ENCODE results near the gene COL21A1. TPM values are rescaled to one million over a fixed set of nuclear protein-coding genes. Genes with fewer than 3 reads are reported as not detected.

COL21A1 gene
- total and polyA plus RNA-seq, 2 donors (not counting 1 experiment from before 2014, with no cell fraction given): 6.9 to 28.2 TPM

- Histone ChIP-seq H4K20me1 (ENCODE audit: control insufficient read depth, extremely low read depth, insufficient read depth, low read length) (no peaks in the 10 kb centered on the region), H3K9ac (ENCODE audit: insufficient read depth, low read length) (no peak overlapping the region), H3K79me2 (ENCODE audit: control insufficient read depth, insufficient read depth, low read length) (no peaks in the 10 kb centered on the region), H3K4me3 (replicated peaks in 1 of 4; ENCODE audit: control extremely low read depth in 1 of 4, insufficient read depth in 1 of 4, low read depth in 3 of 4, low read length in 4 of 4) (no peak overlapping the region), H2AFZ (ENCODE audit: low read length) (no peak overlapping the region), H3K27me3 (ENCODE audit: control insufficient read depth, insufficient read depth, low read length) (no peaks in the 10 kb centered on the region), H3K4me1 (ENCODE audit: control insufficient read depth, extremely low read depth, insufficient read depth, low read length) (no peaks in the 10 kb centered on the region), H3K27ac (ENCODE audit: insufficient read depth, low read length) (no peak overlapping the region), H3K9me3 (ENCODE audit: control insufficient read depth, insufficient read depth, low read depth, low read length) (no peaks in the 10 kb centered on the region), H3K36me3 (ENCODE audit: control insufficient read depth, insufficient read depth, low read length) (no peaks in the 10 kb centered on the region), H3K4me2 (ENCODE audit: extremely low read depth, insufficient read depth, low read length) (no peak overlapping the region)
- TF ChIP-seq, protein P1, sequence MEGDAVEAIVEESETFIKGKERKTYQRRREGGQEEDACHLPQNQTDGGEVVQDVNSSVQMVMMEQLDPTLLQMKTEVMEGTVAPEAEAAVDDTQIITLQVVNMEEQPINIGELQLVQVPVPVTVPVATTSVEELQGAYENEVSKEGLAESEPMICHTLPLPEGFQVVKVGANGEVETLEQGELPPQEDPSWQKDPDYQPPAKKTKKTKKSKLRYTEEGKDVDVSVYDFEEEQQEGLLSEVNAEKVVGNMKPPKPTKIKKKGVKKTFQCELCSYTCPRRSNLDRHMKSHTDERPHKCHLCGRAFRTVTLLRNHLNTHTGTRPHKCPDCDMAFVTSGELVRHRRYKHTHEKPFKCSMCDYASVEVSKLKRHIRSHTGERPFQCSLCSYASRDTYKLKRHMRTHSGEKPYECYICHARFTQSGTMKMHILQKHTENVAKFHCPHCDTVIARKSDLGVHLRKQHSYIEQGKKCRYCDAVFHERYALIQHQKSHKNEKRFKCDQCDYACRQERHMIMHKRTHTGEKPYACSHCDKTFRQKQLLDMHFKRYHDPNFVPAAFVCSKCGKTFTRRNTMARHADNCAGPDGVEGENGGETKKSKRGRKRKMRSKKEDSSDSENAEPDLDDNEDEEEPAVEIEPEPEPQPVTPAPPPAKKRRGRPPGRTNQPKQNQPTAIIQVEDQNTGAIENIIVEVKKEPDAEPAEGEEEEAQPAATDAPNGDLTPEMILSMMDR (conservative IDR thresholded peaks at IDR 0.05 in 1 of 2, IDR thresholded peaks at IDR 0.05 in 1 of 2; ENCODE audit: low read depth in 1 of 2, low read length in 2 of 2): no peak
- no peak for TF ChIP-seq EZH2 (IDR thresholded peaks at IDR 0.05; ENCODE audit: low read length, missing control alignments)
- no peak for DNase-seq (ENCODE audit: low read depth in 2 of 2)
Measured at GRCh38 chr6:56115715-56116114, 131.7 kb downstream of the COL21A1 start.

- H3K4me3 ChIP-seq (replicated peaks in 1 of 4; ENCODE audit: control extremely low read depth in 1 of 4, insufficient read depth in 1 of 4, low read depth in 3 of 4, low read length in 4 of 4): no peak overlapping the region
- no peaks in the 10 kb centered on the region for H3K36me3 ChIP-seq (ENCODE audit: control insufficient read depth, insufficient read depth, low read length)
- no peak for DNase-seq (ENCODE audit: low read depth in 2 of 2)
Measured at GRCh38 chr6:56109149-56109548, 138.2 kb downstream of the COL21A1 start.

GRCh38 chr6:56106231-56106630, 141.1 kb downstream of the COL21A1 start:
- no peak overlapping the region for H3K9ac ChIP-seq (ENCODE audit: insufficient read depth, low read length)
- no peak overlapping the region for H2AFZ ChIP-seq (ENCODE audit: low read length)
- H4K20me1 ChIP-seq (ENCODE audit: control insufficient read depth, extremely low read depth, insufficient read depth, low read length): no peaks in the 10 kb centered on the region
- no peaks in the 10 kb centered on the region for H3K79me2 ChIP-seq (ENCODE audit: control insufficient read depth, insufficient read depth, low read length)
- no peak for TF ChIP-seq EZH2 (IDR thresholded peaks at IDR 0.05; ENCODE audit: low read length, missing control alignments)
- TF ChIP-seq, protein P1 (conservative IDR thresholded peaks at IDR 0.05 in 1 of 2, IDR thresholded peaks at IDR 0.05 in 1 of 2; ENCODE audit: low read depth in 1 of 2, low read length in 2 of 2): no peak
- no peak overlapping the region for H3K4me3 ChIP-seq (replicated peaks in 1 of 4; ENCODE audit: control extremely low read depth in 1 of 4, insufficient read depth in 1 of 4, low read depth in 3 of 4, low read length in 4 of 4)
- H3K4me2 ChIP-seq (ENCODE audit: extremely low read depth, insufficient read depth, low read length): no peak overlapping the region
- H3K27ac ChIP-seq (ENCODE audit: insufficient read depth, low read length): no peak overlapping the region
- DNase-seq (ENCODE audit: low read depth in 2 of 2): no peak
- no peaks in the 10 kb centered on the region for H3K4me1 ChIP-seq (ENCODE audit: control insufficient read depth, extremely low read depth, insufficient read depth, low read length)
- no peaks in the 10 kb centered on the region for H3K9me3 ChIP-seq (ENCODE audit: control insufficient read depth, insufficient read depth, low read depth, low read length)
- H3K36me3 ChIP-seq (ENCODE audit: control insufficient read depth, insufficient read depth, low read length): no peaks in the 10 kb centered on the region
- H3K27me3 ChIP-seq (ENCODE audit: control insufficient read depth, insufficient read depth, low read length): no peaks in the 10 kb centered on the region

More at GRCh38 chr6:56109149-56109548, 138.2 kb downstream of the COL21A1 start:
- Histone ChIP-seq H3K4me2 (ENCODE audit: extremely low read depth, insufficient read depth, low read length) (no peak overlapping the region), H3K27ac (ENCODE audit: insufficient read depth, low read length) (no peak overlapping the region), H3K27me3 (ENCODE audit: control insufficient read depth, insufficient read depth, low read length) (no peaks in the 10 kb centered on the region), H2AFZ (ENCODE audit: low read length) (no peak overlapping the region), H3K9me3 (ENCODE audit: control insufficient read depth, insufficient read depth, low read depth, low read length) (no peaks in the 10 kb centered on the region), H4K20me1 (ENCODE audit: control insufficient read depth, extremely low read depth, insufficient read depth, low read length) (no peaks in the 10 kb centered on the region), H3K9ac (ENCODE audit: insufficient read depth, low read length) (no peak overlapping the region), H3K4me1 (ENCODE audit: control insufficient read depth, extremely low read depth, insufficient read depth, low read length) (no peaks in the 10 kb centered on the region), H3K79me2 (ENCODE audit: control insufficient read depth, insufficient read depth, low read length) (no peaks in the 10 kb centered on the region)
- TF ChIP-seq, protein P1 (conservative IDR thresholded peaks at IDR 0.05 in 1 of 2, IDR thresholded peaks at IDR 0.05 in 1 of 2; ENCODE audit: low read depth in 1 of 2, low read length in 2 of 2): no peak
- TF ChIP-seq EZH2 (IDR thresholded peaks at IDR 0.05; ENCODE audit: low read length, missing control alignments): no peak

Measured in fibroblast of lung (primary cell).